NCI-H2107 (cell line): ENCODE results near the gene WDR49.

ENCODE experiments used
- DNase-seq: peaks from one replicate; lab custom pipeline; 2025; lab: John Stamatoyannopoulos, UW

Gene WDR49

DNA sequence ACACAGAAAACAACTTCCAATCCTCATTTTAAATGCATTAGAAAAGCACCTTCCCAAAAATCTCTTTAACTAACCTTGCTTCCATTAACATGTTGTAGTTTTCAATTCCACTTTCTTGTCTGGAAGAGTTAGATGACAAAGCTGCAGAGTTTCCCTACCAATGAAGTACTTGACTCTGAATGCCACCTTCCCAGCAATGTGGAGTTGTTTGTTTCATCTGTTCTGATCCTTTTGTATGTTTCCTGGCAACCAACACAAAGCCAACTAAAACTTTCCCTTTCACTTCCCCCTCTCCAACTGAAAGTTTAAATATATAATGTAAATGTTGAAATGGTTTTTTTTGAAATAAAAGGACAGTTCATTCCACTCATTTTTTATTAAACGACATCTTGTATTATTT lies at the start of gene WDR49:
Gene WDR49 (minus strand): TSS at position 183 of the 400 bp plus-strand sequence. CDS start 517 bp downstream, outside the sequence.
- DNase-seq, result peak; percentile 32

DNA sequence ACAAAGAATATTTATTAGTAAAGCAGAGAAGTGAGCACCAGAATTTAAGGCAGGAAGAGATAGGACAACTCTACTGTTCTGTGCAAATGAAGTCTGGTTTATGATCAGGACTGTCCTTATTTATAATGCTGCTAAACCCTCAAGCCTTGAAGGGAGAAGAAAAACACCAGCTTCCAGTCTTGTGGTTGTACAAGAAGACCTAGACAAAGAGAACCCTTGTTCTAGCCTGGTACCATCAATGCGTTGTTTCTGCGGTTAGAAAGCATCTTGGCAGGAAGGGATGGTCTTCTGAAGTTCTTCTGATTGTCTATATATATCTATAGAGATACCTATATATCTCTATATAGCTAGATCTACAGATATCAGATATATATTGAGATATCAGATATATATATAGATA lies 47.2 kb upstream of the WDR49 start:
- DNase-seq, result no peak

DNA sequence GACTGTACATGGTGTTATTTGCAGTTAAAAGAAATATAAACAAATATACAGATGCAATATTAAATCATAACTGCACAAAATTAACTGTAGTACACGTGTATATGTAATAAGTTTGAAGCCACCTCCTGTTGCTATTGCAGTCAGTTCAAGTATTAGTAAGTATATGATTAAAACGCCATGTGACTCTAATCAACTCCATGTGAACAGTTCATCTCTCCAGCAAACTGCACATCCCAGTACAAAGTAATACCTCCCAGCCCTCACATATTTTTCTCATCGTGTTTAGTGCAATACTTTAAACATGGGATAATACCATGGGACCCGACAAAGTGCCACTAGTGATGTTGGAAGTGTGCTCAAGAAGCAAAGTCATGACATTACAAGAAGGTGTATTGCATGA lies 46.3 kb upstream of the WDR49 start:
- DNase-seq, result no peak

GRCh38 chr3:167694121-167694520 lies 40.4 kb upstream of the WDR49 start:
- DNase-seq, result no peak

- DNase-seq, result no peak
Observed at GRCh38 chr3:167691366-167691765, 37.6 kb upstream of the WDR49 start.

DNA sequence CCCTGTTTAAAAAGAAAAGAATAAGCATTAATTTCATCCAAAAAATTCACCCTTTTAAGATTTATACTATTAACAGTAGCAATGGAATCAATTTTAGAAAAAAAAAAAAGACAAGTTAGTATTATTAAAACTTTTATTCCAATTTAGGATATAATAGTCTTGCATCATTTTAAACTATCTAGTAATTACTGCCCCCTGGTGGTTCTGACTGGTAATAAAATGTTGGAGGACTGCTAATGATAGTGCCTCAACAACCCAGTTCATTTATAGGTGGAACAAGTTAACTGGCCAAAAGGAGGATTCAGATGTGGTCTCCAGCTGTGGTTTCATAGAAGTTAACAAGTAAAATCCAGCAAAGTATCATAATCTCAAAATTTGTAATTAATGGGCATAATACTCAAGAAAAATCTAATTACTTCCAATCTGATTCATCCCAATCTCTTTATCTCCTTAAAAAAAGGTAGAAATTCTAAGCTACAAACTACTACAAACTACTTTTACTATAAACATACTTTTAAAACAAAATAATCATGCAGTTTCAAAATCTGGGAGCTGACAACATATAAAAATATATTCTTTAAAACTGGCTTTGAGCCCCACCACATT lies 30.7 kb upstream of the WDR49 start:
- peak; percentile 77 for DNase-seq

DNA sequence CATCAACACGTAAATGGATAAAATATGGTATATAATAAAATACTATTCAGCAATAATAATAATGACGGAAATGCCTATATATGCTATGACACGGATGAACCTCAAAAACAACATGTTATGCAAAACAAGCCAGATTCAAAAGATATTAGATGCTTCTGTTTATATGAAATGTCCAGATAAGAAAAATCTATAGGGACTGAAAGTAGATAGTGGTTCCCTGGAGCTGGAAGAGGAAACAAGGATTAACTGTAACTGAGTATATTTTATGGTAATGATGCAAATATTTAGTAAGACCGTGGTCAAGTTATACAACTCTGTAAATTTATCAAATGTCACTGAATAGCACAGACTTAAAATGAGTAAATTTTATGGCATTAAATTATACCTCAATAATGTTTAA lies 25.8 kb upstream of the WDR49 start:
- no peak for DNase-seq

- no peak for DNase-seq
Observed at GRCh38 chr3:167675848-167676247, 22.1 kb upstream of the WDR49 start.

GRCh38 chr3:167673221-167673620 lies 19.5 kb upstream of the WDR49 start:
- no peak for DNase-seq

DNA sequence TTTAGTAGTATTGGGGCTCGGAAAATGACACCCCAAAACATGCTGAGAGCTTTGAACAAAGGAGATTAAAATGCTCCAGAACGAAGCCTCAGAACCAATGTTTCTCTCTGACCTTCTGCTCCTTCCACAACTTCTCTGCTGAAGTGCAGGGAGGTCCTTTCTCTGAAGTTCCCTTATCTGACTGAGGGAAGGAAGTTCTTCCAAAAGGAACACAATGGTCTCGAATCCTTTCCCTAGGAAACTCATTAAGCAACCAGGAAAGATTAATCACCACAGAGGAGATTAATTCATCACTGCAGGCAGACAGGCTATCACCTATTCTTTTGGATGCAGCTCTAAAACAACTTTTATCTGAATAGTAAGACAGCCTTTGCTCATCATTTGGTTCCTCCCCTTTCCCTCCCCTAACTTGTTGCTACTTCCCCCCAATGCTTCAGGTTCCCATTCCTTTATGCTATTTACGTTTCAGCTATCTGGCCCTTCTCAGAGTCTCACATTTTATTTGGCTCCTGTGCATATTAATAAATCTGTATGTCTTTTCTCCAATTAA lies 18.2 kb upstream of the WDR49 start:
- no peak for DNase-seq

GRCh38 chr3:167669699-167670098 lies 16.0 kb upstream of the WDR49 start:
- DNase-seq, result no peak

- no peak for DNase-seq
Observed at GRCh38 chr3:167668651-167669050, 14.9 kb upstream of the WDR49 start.

DNA sequence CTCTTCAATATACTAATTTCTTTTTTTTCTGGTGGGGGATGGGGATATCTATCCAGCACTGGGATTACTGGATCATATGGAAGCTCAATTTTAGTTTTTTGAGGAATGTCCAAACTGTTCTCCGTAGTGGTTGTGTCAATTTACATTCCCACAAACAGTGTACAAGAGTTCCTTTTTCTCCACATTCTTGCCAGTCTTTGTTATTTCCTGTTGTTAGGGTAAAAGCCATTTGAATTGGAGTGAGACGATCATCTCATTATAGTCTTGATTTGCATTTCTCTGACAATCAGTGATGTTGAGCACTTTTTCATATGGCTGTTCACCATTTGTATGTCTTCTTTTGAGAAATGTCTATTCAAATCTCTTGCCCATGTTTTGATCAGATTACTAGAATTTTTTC lies 12.8 kb upstream of the WDR49 start:
- no peak for DNase-seq

- DNase-seq, result no peak
Observed at GRCh38 chr3:167662919-167663400, 9.2 kb upstream of the WDR49 start.

GRCh38 chr3:167657684-167658225 lies 4.0 kb upstream of the WDR49 start:
- DNase-seq, result no peak

GRCh38 chr3:167656821-167657220 lies 3.1 kb upstream of the WDR49 start:
- no peak for DNase-seq

GRCh38 chr3:167653155-167653554 lies 587 bp downstream of the WDR49 start:
- no peak for DNase-seq

- no peak for DNase-seq
Observed at GRCh38 chr3:167651826-167652225, 1.9 kb downstream of the WDR49 start.

DNA sequence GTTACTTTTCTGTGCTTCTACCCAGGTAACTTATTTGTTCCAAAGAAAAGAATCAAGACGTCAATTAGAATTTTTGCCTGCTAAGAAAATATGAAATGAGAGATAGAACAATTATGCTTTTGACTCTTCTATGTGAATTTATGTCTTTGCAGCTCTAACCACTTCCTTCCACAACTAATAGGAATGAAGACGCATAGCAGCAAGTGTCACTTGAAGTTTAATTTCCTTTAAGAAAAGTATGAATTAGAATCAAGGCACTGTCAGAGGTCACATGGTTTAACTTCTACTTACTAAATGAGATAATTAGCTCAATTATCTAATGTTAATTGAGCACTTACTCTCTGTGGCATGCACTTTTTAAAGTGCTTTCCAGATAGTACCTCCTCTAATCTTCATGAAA lies 3.3 kb downstream of the WDR49 start:
- no peak for DNase-seq

DNA sequence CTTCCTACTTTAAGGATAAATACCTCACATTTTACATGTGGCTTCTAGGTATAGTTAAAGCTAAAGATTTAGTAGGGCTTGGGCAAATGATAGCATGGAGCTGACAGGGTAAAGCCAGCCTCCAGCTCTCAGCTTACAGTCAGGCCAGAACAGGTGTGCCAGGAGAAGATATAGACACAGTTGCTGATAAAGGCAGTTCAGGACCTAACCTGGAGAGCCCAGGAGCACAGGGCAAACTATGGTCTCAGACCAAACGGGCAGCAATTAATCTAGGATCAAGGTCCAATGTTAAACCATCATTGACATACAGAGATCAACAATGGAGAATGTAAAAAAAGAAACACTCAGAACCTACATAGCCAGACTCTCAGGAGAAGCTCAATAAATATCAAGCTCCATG lies 4.0 kb downstream of the WDR49 start:
- DNase-seq, result no peak

DNA sequence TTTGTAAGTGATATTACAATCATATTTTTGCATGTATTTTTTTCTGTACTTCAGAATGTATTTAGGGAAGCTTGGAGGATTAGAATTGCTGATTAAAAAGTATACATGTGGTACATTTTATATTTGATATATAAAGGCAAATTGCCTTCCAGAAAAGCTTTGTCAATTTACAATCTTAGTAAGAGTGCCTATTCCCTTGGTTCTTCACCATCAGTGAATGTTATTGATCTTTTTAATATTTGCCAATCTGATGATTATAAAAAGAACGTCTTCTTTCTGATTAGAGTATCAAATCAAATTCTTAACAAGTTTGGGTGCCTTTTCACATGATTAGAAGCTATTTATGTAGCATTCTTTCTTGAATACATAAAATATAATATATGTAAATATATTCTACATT lies 9.1 kb downstream of the WDR49 start:
- no peak for DNase-seq

- DNase-seq, result no peak
Observed at GRCh38 chr3:167631471-167631870, 22.3 kb downstream of the WDR49 start.

GRCh38 chr3:167626490-167626889 lies 27.3 kb downstream of the WDR49 start:
- no peak for DNase-seq

DNA sequence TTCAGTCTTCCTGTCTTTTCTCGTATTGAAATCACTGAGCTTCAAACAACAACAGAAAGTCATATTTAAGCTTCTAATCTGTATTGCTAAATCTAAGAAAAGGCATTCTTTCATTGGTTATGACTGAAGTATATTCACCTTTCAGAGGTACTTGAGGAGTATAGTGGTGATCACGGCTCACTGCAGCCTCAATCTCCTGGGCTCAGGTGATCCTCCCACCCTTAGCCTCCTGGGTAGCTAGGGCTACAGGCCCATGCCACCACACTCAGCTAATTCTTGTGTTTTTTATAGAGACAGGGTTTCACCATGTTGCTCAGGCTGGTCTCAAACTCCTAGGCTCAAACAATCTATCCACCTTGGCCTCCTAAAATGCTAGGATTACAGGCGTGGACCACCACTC lies 38.7 kb downstream of the WDR49 start:
- DNase-seq, result no peak
